ENCODE data around the gene SERF2. TPM values are rescaled to one million over a fixed set of nuclear protein-coding genes. Genes with fewer than 3 reads are reported as not detected.

SERF2 gene
- total and polyA plus RNA-seq, 2 of the 8 experiments (the other 6 are each of a cell fraction or from before 2014, with no cell fraction given) = 655 to 999 TPM

DNA sequence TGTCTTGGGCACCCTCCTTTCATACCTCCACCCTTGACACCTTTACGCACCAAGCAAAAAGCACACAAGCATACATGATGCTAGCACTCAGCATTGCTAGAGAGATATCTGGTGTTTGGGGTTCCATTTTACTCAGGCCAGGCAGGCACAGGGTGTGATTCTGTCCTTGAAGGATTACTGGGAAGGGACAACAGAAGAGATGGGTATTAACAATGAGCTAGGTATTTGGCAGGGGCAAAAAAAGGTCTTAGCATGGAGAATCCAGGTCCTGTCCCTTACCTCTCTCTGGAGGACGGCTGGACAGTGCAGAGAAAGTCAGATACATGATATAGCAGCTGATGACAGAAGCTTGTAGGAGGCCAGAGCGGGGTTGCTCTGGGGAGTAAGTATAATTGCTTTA, 4.4 kb downstream of the SERF2 start:
- FAIRE-seq = no peak
- Histone ChIP-seq H3K4me1 (replicated peaks in 1 of 4; ENCODE audit: control insufficient read depth in 3 of 4, insufficient read depth in 4 of 4, low read length in 3 of 4) (peaks cover 21 to 34% (median 27%) of the 10 kb centered on the region in 4 experiments), H3K56ac (replicated peaks; ENCODE audit: insufficient read length, low read depth, low read length) (no peak overlapping the region), H4K8ac (ENCODE audit: extremely low read depth, insufficient read depth, low read length) (no peak overlapping the region), H3K23ac (ENCODE audit: insufficient read length) (no peak overlapping the region), H3K18ac (ENCODE audit: extremely low read depth, low read length) (peak overlapping the region; percentile 68; the same call in 1 of the 2 replicates), H2BK15ac (ENCODE audit: low read length) (no peak overlapping the region), H2BK120ac (replicated peaks; ENCODE audit: low read depth, low read length) (no peak overlapping the region), H3K9me3 (ENCODE audit: insufficient read depth in 2 of 2, low read depth in 1 of 2, low read length in 1 of 2) (no peaks in the 10 kb centered on the region), H3K14ac (ENCODE audit: insufficient read length) (no peak overlapping the region), H2BK12ac (ENCODE audit: low read depth, low read length) (0 out of 2 replicates have a peak overlapping the region, but pooled peaks have one; percentile 53), H4K5ac (ENCODE audit: insufficient read length, low read depth, low read length) (no peak overlapping the region), H2BK5ac (ENCODE audit: low read depth, low read length) (peak overlapping the region; percentile 36; the same call in 1 of the 2 replicates), H3K27ac (ENCODE audit: low read depth, low read length) (peak overlapping the region; percentile 14; the same call in 1 of the 2 replicates), H2BK20ac (ENCODE audit: low read length) (no peak overlapping the region), H3K23me2 (ENCODE audit: low read depth, low read length) (peaks cover 3% of the 10 kb centered on the region), H3K79me2 (ENCODE audit: control insufficient read depth in 1 of 2, insufficient read depth in 2 of 2, low read length in 2 of 2) (peaks cover 0 to 34% of the 10 kb centered on the region in 2 experiments; a peak in 2 of 4 replicates), H3K79me1 (ENCODE audit: low read depth, low read length) (peaks cover 19% of the 10 kb centered on the region), H3K4me3 (ENCODE audit: extremely low read depth in 1 of 4, insufficient read depth in 2 of 4, low read depth in 3 of 4, low read length in 4 of 4) (no peak overlapping the region; a peak in 1 of 8 replicates), H4K20me1 (replicated peaks in 1 of 2; ENCODE audit: control insufficient read depth in 1 of 2, insufficient read depth in 2 of 2, low read length in 2 of 2) (peaks cover 4 to 17% of the 10 kb centered on the region in 2 experiments), H3K36me3 (ENCODE audit: control insufficient read depth in 2 of 4, insufficient read depth in 4 of 4, low read length in 3 of 4) (peaks cover 14 to 56% (median 22%) of the 10 kb centered on the region in 4 experiments), H3K4me2 (ENCODE audit: insufficient read depth in 1 of 2, low read depth in 2 of 2, low read length in 2 of 2) (no peak overlapping the region; a peak in 1 of 4 replicates), H4K91ac (replicated peaks; ENCODE audit: insufficient read length, low read length) (no peak overlapping the region), H2AK5ac (ENCODE audit: low read depth, low read length) (0 out of 2 replicates have a peak overlapping the region, but pooled peaks have one; percentile 0), H2AFZ (ENCODE audit: low read length) (no peak overlapping the region), H3K27me3 (replicated peaks in 1 of 4; ENCODE audit: control insufficient read depth in 3 of 4, extremely low read depth in 1 of 4, insufficient read depth in 3 of 4, low read length in 3 of 4) (no peaks in the 10 kb centered on the region), H3K4ac (replicated peaks; ENCODE audit: insufficient read length, low read depth, low read length) (no peak overlapping the region), H3K9ac (replicated peaks in 1 of 4; ENCODE audit: extremely low read depth in 1 of 4, low read depth in 3 of 4, low read length in 3 of 4) (no peak overlapping the region)
- WGBS, 2 experiments (ENCODE audit: extremely low coverage in 1 of 2, insufficient coverage in 1 of 2, insufficient read length in 1 of 2, insufficient replicate concordance in 2 of 2, low coverage in 1 of 2, low lambda C conversion rate in 2 of 2, missing lambda C conversion rate in 1 of 2) = 94% methylated on average over 3 of the region's 3 CpGs; no CpG with 5 or more reads in 1 of the 2 experiments
- DNase-seq (ENCODE audit: low read depth in 1 of 2, low spot score in 2 of 2) = no peak
- ChIA-PET CTCF (ENCODE audit: partially characterized antibody) (interaction anchor here (0.6 to 2.8 kb wide), 5 partner anchors 10 to 1384 kb away, joined by 3 to 9 read pairs (median 4); partner anchors contain the start of gene ELL3), POLR2A (ENCODE audit: partially characterized antibody) (interaction anchor here (0.9 to 8.9 kb wide), 8 partner anchors 8 to 55 kb away, joined by 3 to 71 read pairs (median 12); partner anchors contain the start of genes ELL3 and MFAP1)
- TF ChIP-seq POLR2A (IDR thresholded peaks at IDR 0.05; ENCODE audit: control extremely low read depth in 1 of 2, low read depth in 2 of 2, low read length in 2 of 2) (peak in 1 of 2 experiments; percentile 44; a peak in 1 of 3 replicates), POLR2AphosphoS5 (IDR thresholded peaks at IDR 0.05; ENCODE audit: low read depth, low read length) (peak; percentile 66), MAFK (IDR thresholded peaks at IDR 0.05; ENCODE audit: low read depth, low read length) (no peak)
